ENCODE data around the gene CRYAB.
A peak's percentile ranks its signal among the peaks of the same experiment; 100 is the strongest.
"Not testable (repeated sequence)": the region's sequence is repeated elsewhere in the genome, so short reads cannot be mapped to it uniquely, and the experiment has no call there.

The CRYAB gene

DNA sequence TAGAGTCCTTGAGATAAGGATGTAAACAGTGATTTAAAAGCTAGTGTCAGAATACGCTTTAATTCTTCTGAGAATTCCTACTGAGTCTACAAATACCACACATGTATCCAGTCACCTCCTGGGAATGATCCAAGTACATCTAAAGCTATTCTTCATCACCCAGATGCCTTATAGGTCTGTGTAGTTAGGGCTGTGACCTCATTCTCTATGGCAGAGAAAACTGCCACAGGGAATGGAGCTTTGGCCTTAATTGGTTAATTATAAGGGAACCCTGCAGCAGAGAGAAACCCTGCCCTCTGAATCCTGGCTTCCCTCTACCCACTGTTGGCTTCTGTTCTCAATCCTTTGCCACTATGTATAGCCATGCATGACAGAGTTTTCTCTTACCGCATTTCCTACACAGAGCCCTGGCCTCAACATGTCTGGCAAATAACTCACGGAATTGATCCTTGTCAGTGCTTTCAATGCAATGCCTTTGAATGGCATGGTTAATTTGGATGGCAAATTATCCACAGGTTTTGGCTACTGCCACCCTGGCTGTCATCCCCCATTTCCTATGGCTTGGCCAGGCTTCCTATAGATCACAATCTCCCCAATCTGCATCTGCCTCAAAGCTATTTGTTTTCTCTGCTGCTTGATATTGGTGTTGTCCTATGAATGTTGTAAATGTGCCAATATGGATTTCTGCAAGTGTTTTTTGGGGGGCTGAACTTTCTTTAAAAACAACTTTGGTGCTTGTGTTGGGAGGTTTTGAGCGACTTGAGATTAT, 28.4 kb upstream of the CRYAB start:
- Histone ChIP-seq H3K36me3 (ENCODE audit: insufficient read depth, low read length) (no peaks in the 10 kb centered on the region), H3K4me1 (ENCODE audit: insufficient read depth, low read length) (peaks cover 27% of the 10 kb centered on the region), H3K9ac (ENCODE audit: low read depth, low read length) (no peak overlapping the region), H3K9me3 (ENCODE audit: control insufficient read depth, insufficient read depth, low read length) (no peaks in the 10 kb centered on the region)

DNA sequence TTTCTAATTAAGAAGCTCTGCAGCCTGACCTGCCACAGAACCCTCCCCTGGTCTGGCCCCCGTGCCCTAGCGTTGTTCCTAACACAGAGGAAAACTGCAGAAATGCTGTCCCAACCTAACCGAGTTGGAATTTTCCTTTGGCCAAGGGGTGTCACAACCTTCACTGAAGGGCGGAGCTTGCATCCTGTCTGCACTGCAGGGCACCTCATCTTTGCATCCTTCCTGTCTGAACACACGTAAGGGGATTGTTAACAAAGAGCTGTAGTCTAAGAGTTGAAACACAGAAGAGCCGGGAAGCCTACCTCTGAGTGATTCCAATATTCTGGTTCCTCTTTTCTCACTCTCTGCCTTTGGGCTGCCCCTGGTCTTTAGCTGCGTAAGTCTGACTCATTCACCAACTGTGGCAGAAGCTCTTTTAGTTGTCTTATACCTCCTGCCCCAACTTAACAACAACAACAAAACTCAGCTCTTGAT, 27.2 kb upstream of the CRYAB start:
- H3K4me1 ChIP-seq (ENCODE audit: insufficient read depth, low read length), result peaks cover 31% of the 10 kb centered on the region
- H3K9ac ChIP-seq (ENCODE audit: low read depth, low read length), result no peak overlapping the region

DNA sequence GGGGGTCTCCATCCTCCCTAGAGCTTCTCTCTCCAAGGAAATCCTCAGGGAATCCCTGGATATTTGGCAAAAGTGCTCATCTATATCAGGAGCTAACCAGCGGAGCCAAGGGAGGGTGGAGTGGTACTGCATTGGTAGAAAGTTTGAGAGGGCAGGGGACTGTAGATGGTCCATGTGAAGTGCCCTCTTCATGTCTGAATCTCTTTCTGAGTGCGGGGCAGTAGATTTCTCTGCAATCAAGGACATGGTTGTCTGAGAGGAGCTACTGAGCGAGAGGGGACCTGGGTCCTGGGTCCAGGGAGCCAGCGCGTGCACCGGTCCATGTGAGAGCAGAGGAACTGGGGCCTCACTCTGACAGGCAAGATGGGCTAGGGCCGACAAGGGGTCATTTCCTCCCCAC, 26.3 kb upstream of the CRYAB start:
- Histone ChIP-seq H3K4me1 (ENCODE audit: insufficient read depth, low read length) (peaks cover 31% of the 10 kb centered on the region), H3K36me3 (ENCODE audit: insufficient read depth, low read length) (no peaks in the 10 kb centered on the region), H3K9ac (ENCODE audit: low read depth, low read length) (peak overlapping the region; percentile 77; the same call in 1 of the 2 replicates), H3K9me3 (ENCODE audit: control insufficient read depth, insufficient read depth, low read length) (no peaks in the 10 kb centered on the region)

More for the DNA sequence above, 27.2 kb upstream of the CRYAB start:
- Histone ChIP-seq H3K9me3 (ENCODE audit: control insufficient read depth, insufficient read depth, low read length) (no peaks in the 10 kb centered on the region), H3K36me3 (ENCODE audit: insufficient read depth, low read length) (no peaks in the 10 kb centered on the region)

DNA sequence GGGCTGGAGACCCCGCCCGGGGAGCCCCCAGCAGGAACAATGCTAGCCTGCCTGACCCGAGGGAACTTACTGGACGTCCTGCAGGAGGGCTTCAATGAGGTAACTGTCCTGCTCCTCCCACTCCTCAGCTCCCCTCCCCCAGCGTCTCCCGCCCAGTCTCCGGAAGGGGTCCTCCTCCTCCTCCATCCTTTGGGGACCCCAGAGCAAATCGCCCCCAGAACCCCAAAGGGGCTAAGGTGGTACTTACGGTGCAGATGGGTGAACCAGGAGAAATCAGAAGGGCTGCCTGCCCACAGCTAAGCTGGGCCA, 25.8 kb upstream of the CRYAB start:
- Histone ChIP-seq H3K9ac (ENCODE audit: low read depth, low read length) (peak overlapping the region; percentile 77), H3K4me1 (ENCODE audit: insufficient read depth, low read length) (peaks cover 31% of the 10 kb centered on the region), H3K36me3 (ENCODE audit: insufficient read depth, low read length) (no peaks in the 10 kb centered on the region), H3K9me3 (ENCODE audit: control insufficient read depth, insufficient read depth, low read length) (no peaks in the 10 kb centered on the region)

DNA sequence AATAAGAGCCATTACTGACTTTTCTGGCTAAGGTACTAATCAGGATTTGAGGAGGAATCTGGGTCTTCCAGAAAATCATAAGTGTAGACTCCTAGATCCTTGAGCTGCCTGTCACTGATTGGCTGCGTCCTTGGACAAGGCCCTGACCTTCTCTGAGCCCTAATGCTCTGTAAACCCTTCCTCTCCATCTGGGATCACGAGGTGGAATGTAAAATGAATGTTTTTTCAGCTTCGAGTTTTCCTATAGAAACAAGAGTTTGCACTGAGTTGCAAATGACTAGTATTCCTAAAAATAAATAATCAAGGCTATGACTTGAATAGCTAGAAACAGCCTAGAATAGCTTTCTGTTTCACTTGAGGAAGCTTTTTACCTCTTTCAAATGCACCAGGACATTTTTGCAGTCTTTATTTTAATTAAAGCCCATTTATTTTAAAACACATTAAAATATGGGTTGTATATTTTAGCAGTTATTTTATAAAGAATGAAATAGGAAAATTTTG, 24.5 kb upstream of the CRYAB start:
- no peaks in the 10 kb centered on the region for H3K9me3 ChIP-seq (ENCODE audit: control insufficient read depth, insufficient read depth, low read length)
- no peaks in the 10 kb centered on the region for H3K36me3 ChIP-seq (ENCODE audit: insufficient read depth, low read length)
- H3K9ac ChIP-seq (ENCODE audit: low read depth, low read length), result no peak overlapping the region
- peaks cover 31% of the 10 kb centered on the region for H3K4me1 ChIP-seq (ENCODE audit: insufficient read depth, low read length)

DNA sequence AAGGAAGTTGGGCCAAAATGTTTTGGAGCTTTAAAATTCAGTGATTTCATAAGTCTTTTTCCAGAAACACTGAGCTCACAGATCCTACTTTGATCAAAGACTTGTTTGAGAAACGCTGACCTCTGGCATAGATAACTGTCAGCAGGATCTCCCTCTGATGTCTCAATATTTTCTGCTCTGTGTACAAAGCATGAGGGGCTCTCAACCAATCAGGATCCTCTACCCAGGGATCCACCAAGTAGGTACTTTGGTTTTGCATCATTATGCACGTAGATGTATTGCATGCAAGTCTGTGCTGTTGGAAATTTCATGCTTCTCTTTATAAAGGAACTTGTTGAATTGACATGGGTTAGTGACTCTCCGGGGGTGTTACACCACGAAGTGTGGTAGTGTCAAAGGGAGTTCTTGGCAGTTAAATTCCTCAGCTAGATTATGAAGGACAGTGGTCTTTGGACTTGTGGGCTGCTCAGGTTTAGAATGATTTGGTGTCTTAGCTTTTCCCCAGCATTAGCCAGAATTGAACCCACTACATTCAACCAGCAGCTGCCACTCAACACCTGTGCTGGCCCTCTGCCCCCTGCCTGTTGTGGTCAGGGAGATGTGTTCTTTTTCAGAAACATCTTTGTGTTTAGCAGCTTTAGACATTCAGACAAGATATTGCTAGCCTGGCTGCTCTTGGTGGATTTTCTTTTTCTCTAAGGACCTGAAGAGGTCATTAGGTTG, 23.9 kb upstream of the CRYAB start:
- Histone ChIP-seq H3K9me3 (ENCODE audit: control insufficient read depth, insufficient read depth, low read length) (no peaks in the 10 kb centered on the region), H3K36me3 (ENCODE audit: insufficient read depth, low read length) (no peaks in the 10 kb centered on the region), H3K9ac (ENCODE audit: low read depth, low read length) (no peak overlapping the region), H3K4me1 (ENCODE audit: insufficient read depth, low read length) (peaks cover 31% of the 10 kb centered on the region)

DNA sequence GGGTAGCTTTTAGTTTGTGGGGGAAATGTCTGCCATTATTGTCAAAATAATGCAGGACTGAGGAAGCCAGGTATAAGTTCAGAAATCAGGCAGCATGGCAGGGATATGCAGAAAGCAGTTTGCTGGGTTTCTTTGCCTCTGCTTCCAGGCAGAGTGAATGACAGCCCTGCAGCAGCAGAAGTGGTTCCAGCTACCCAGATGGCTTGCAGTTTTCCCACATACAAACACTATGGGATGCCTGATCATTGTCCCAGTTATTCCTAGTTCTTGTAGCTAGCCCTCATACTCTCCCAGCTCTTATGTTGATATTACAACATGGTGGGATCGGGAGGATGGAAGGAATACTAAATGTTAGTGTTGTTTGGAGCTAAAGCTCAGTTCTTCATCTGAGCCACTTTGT, 22.7 kb upstream of the CRYAB start:
- Histone ChIP-seq H3K9ac (ENCODE audit: low read depth, low read length) (no peak overlapping the region), H3K9me3 (ENCODE audit: control insufficient read depth, insufficient read depth, low read length) (no peaks in the 10 kb centered on the region), H3K4me1 (ENCODE audit: insufficient read depth, low read length) (peaks cover 31% of the 10 kb centered on the region), H3K36me3 (ENCODE audit: insufficient read depth, low read length) (no peaks in the 10 kb centered on the region)

DNA sequence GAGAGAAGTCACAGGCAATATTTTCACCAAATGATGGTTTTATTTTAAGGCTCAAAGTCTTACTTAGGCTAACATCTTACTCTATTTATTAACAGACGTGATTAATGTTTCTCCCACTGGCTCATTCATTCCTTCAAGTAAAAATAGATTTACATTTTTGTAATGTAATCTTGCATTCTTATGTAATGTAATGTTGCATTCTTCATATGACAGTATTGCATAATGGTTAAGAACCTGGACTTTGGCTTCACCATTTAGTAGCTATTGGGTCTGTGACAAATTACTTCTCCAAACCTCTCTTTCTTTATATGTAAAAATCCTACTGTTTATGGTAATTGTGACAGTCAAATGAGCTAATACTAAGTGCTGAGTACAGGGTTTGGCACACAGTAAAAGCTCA, 22.3 kb upstream of the CRYAB start:
- peaks cover 27% of the 10 kb centered on the region for H3K4me1 ChIP-seq (ENCODE audit: insufficient read depth, low read length)
- H3K9ac ChIP-seq (ENCODE audit: low read depth, low read length), result no peak overlapping the region
- H3K36me3 ChIP-seq (ENCODE audit: insufficient read depth, low read length), result no peaks in the 10 kb centered on the region
- no peaks in the 10 kb centered on the region for H3K9me3 ChIP-seq (ENCODE audit: control insufficient read depth, insufficient read depth, low read length)

DNA sequence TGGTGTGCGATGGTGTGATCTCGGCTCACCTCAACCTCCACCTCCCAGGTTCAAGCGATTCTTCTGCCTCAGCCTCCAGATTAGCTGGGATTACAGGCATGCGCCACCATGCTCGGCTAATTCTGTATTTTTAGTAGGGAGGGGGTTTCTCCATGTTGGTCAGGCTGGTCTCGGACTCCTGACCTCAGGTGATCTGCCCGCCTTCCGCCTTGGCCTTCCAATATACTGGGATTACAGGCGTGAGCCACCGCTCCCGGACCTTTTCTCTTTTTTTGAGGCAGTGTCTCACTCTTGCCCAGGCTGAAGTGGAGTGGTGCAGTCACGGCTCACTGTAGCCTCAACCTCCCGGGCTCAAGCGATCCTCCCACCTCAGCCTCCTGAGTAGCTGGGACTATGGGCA, 21.6 kb upstream of the CRYAB start:
- H3K9ac ChIP-seq (ENCODE audit: low read depth, low read length); H3K9me3 ChIP-seq (ENCODE audit: control insufficient read depth, insufficient read depth, low read length); H3K36me3 ChIP-seq (ENCODE audit: insufficient read depth, low read length): not testable (repeated sequence)
- peaks cover 20% of the 10 kb centered on the region for H3K4me1 ChIP-seq (ENCODE audit: insufficient read depth, low read length)

DNA sequence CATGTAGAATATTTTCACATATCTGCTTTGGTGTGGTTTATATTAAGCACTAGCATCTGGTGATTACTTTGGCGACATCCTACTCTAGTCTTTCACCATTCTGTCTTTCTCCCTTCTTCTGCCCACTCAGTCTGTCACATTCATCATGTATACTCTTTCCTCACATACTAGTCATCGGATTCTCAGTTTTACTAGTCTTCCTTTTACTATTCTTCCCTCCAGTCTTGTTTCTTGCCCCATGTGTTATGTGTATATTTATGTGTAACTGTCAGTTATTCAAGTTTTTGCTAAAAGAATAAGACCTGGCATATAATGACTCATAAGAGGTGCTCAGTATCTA, 21.0 kb upstream of the CRYAB start:
- H3K9me3 ChIP-seq (ENCODE audit: control insufficient read depth, insufficient read depth, low read length), result no peaks in the 10 kb centered on the region
- no peak overlapping the region for H3K9ac ChIP-seq (ENCODE audit: low read depth, low read length)
- no peaks in the 10 kb centered on the region for H3K36me3 ChIP-seq (ENCODE audit: insufficient read depth, low read length)
- H3K4me1 ChIP-seq (ENCODE audit: insufficient read depth, low read length), result peaks cover 14% of the 10 kb centered on the region

DNA sequence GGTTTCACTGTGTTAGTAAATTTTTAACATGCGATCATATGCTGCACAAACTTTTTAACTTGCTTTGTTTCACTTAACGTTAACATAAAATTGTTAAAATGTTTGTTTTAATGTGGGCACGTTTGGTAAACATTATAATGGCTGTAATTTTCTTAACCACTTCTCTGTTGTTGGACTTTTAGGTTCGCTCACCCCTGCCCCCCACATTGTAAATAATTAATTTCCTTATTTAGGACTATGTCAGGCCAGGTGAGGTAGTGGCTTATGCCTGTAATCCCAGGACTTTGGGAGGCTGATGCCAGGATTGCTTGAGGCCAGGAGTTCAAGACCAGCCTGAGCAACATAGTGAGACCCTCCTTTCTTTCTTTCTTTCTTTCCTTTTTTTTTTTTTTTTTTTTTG, 18.9 kb upstream of the CRYAB start:
- no peak overlapping the region for H3K9ac ChIP-seq (ENCODE audit: low read depth, low read length)
- peaks cover 5% of the 10 kb centered on the region; the same call in 1 of the 2 replicates for H3K4me1 ChIP-seq (ENCODE audit: insufficient read depth, low read length)
- H3K9me3 ChIP-seq (ENCODE audit: control insufficient read depth, insufficient read depth, low read length), result no peaks in the 10 kb centered on the region
- no peaks in the 10 kb centered on the region for H3K36me3 ChIP-seq (ENCODE audit: insufficient read depth, low read length)

DNA sequence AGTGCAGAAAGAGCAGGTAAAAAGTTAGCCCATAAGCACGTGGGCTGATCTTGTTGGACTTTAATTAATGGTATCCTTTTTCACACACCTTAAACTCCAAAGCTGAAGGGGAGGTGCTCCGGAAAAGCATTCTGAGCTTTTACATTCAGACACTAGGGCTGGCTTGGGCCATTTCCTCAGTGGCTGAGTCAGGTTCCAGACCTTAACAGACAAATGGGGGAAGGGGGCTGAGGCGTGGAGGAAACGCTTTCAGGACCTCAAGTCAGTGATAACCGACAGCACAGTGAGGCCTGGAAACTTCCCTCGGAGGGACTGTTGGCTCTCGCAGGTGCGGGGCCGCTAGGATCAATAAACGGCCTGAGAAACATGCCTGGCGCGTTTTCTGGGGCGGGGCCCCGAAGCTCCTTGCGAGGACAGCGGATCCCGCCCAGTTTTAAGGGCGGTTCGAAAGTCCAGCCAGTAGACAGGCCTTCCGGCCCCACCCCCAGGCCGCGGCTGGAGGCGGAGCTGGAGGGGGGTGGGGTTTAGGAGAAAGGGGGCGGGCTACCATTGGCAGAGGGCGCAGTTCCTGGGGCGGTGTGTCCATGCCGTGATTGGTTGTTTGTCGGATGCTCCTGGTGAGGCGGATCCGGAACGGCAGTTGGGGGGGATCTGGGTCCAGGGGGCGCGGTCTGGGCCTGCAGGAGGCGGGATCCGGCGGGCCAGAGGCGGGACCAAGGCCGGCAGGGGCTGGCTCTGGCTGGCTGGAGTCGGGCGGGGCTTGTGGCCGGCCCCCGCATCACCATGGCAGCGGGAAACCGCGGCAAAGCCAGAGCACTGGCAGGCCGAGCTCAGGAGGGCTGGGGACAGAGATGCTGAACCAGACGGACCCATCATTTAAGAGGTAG, 15.2 kb upstream of the CRYAB start:
- Histone ChIP-seq H3K9me3 (ENCODE audit: control insufficient read depth, insufficient read depth, low read length) (no peaks in the 10 kb centered on the region), H3K9ac (ENCODE audit: low read depth, low read length) (peak overlapping the region; percentile 87), H3K4me1 (ENCODE audit: insufficient read depth, low read length) (0 out of 2 replicates have a peak, but pooled peaks cover 6% of the 10 kb centered on the region), H3K36me3 (ENCODE audit: insufficient read depth, low read length) (no peaks in the 10 kb centered on the region)

DNA sequence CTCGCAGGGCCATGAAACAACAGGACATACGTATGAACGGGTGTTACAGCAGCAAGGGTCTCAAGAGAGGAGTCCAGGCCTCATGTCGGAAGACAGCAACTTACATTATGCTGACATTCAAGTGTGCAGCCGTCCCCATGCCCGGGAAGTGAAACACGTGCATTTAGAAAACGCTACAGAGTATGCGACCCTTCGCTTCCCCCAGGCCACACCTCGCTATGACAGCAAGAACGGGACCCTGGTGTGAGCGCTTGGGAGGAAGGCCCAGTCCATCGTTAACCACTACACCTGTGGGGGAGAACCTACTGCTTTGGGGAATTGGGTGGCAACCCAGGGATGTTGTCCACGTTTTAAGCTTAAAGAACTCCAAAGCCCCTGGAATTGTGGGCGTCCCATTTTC, 14.4 kb upstream of the CRYAB start:
- Histone ChIP-seq H3K9ac (ENCODE audit: low read depth, low read length) (peak overlapping the region; percentile 87; the same call in 1 of the 2 replicates), H3K36me3 (ENCODE audit: insufficient read depth, low read length) (no peaks in the 10 kb centered on the region), H3K9me3 (ENCODE audit: control insufficient read depth, insufficient read depth, low read length) (no peaks in the 10 kb centered on the region), H3K4me1 (ENCODE audit: insufficient read depth, low read length) (0 out of 2 replicates have a peak, but pooled peaks cover 6% of the 10 kb centered on the region)

DNA sequence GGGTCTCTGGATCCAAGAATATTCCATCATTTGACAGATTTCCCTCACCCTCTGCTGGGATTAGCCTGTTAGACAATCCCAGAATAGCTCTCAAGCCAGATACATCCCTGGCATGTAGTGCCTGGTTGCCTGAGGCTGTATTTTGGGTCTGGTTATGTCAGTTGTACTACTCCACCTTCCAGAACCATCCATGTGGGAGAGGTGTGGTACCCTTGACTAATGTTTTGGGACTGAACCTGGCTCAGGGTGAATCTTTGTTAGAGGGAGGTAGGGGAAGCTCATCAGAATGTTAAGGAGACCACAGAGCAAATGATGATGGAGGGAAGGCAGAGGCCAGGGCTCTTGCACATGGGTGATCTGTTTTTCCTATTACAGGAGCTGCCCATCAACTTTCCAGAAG, 12.4 kb upstream of the CRYAB start:
- no peaks in the 10 kb centered on the region for H3K9me3 ChIP-seq (ENCODE audit: control insufficient read depth, insufficient read depth, low read length)
- H3K4me1 ChIP-seq (ENCODE audit: insufficient read depth, low read length), result 0 out of 2 replicates have a peak, but pooled peaks cover 6% of the 10 kb centered on the region
- no peak overlapping the region for H3K9ac ChIP-seq (ENCODE audit: low read depth, low read length)
- H3K36me3 ChIP-seq (ENCODE audit: insufficient read depth, low read length), result no peaks in the 10 kb centered on the region

All from ES-I3 (cell line).